Measurements from ENCODE around the gene SAMD7. TPM values are rescaled to one million over a fixed set of nuclear protein-coding genes. Genes with fewer than 3 reads are reported as not detected.

SAMD7 gene
- total RNA-seq, 1 donor: not detected

- peaks cover 18% of the 10 kb centered on the region for H3K4me1 ChIP-seq (ENCODE audit: insufficient read depth, low read length)
- H3K9me3 ChIP-seq (ENCODE audit: low read depth, low read length): no peaks in the 10 kb centered on the region
- no peak overlapping the region for H3K4me3 ChIP-seq (ENCODE audit: low read length)
- no peaks in the 10 kb centered on the region for H3K27me3 ChIP-seq (ENCODE audit: insufficient read depth, low read length)
These were observed 28.4 kb downstream of the SAMD7 start for GRCh38 chr3:169939751-169940150.

GRCh38 chr3:169940470-169941181 is 29.3 kb downstream of the SAMD7 start:
- Histone ChIP-seq H3K27me3 (ENCODE audit: insufficient read depth, low read length) (no peaks in the 10 kb centered on the region), H3K4me3 (ENCODE audit: low read length) (no peak overlapping the region), H3K4me1 (ENCODE audit: insufficient read depth, low read length) (peaks cover 26% of the 10 kb centered on the region), H3K9me3 (ENCODE audit: low read depth, low read length) (no peaks in the 10 kb centered on the region)

DNA sequence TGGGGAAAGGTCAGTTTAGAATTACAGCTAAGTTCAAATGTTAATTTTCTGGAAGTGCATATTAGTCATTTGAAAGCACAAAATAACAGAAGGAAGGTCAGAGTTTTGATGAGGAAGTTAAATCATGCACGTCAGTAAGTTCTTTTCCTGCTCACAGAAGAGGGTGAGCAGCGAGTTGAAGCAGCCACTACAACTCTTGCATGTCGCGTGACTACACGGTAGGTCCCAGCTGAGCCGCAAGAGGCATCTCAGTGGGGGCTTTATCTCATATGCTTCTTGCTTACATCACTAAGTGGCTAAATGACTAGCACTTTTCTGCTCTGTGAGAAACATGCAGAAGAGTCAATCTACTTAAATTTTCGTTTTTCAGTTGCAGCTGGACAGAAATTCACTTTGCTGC is 33.9 kb downstream of the SAMD7 start:
- H3K4me3 ChIP-seq (ENCODE audit: low read length): no peak overlapping the region
- peaks cover 40% of the 10 kb centered on the region for H3K4me1 ChIP-seq (ENCODE audit: insufficient read depth, low read length)
- H3K9me3 ChIP-seq (ENCODE audit: low read depth, low read length): no peaks in the 10 kb centered on the region
- H3K27me3 ChIP-seq (ENCODE audit: insufficient read depth, low read length): no peaks in the 10 kb centered on the region

GRCh38 chr3:169946336-169946735 is 35.0 kb downstream of the SAMD7 start:
- Histone ChIP-seq H3K4me1 (ENCODE audit: insufficient read depth, low read length) (peaks cover 40% of the 10 kb centered on the region), H3K9me3 (ENCODE audit: low read depth, low read length) (no peaks in the 10 kb centered on the region), H3K4me3 (ENCODE audit: low read length) (no peak overlapping the region), H3K27me3 (ENCODE audit: insufficient read depth, low read length) (no peaks in the 10 kb centered on the region)

DNA sequence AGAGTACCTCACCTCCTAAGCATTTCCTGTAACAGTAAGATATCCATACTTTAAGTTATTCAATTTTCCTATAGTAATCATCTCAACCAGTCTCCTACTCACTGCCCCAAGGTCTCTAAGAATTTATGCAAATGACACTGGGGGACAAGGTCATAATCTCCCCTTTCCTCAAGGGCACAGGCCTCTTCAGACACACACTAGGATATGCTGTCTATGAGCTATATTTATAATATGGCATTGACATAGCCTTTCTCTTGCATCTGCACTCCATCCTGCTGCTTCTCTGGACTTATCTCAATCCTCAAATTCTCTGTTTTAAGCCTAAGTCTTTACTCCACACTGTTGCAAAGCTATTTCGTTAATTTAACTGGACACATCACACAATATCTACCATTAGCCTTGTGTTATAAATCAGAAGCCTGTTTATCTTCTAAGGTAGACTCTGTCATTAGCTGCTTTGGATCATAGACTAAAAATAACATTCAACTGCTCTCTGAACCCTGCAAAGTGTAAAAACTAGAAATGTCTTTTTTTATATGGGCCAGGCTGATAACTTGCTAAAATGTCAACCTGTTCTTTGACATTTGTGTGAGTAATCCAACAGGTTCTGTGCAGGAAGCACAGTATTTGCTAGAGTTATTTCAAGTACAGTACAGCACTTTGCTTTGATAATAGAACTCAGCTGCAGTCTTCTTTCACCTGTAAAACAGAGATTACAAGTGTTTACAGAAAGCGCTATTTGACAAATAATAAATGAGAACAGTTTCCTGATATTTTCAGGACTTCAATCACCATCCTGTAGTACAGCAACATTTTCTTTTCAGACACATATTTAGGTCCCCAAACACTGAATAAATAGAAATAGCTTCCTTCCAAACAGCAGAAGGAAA is 37.4 kb downstream of the SAMD7 start:
- H3K4me3 ChIP-seq (ENCODE audit: low read length): no peak overlapping the region
- no peaks in the 10 kb centered on the region for H3K9me3 ChIP-seq (ENCODE audit: low read depth, low read length)

GRCh38 chr3:169952045-169952444 is 40.7 kb downstream of the SAMD7 start:
- no peaks in the 10 kb centered on the region for H3K9me3 ChIP-seq (ENCODE audit: low read depth, low read length)
- H3K4me1 ChIP-seq (ENCODE audit: insufficient read depth, low read length): peaks cover 48% of the 10 kb centered on the region
- H3K4me3 ChIP-seq (ENCODE audit: low read length): no peak overlapping the region
- H3K27me3 ChIP-seq (ENCODE audit: insufficient read depth, low read length): no peaks in the 10 kb centered on the region

More for the DNA sequence above, 37.4 kb downstream of the SAMD7 start:
- H3K4me1 ChIP-seq (ENCODE audit: insufficient read depth, low read length): peaks cover 51% of the 10 kb centered on the region
- H3K27me3 ChIP-seq (ENCODE audit: insufficient read depth, low read length): no peaks in the 10 kb centered on the region

DNA sequence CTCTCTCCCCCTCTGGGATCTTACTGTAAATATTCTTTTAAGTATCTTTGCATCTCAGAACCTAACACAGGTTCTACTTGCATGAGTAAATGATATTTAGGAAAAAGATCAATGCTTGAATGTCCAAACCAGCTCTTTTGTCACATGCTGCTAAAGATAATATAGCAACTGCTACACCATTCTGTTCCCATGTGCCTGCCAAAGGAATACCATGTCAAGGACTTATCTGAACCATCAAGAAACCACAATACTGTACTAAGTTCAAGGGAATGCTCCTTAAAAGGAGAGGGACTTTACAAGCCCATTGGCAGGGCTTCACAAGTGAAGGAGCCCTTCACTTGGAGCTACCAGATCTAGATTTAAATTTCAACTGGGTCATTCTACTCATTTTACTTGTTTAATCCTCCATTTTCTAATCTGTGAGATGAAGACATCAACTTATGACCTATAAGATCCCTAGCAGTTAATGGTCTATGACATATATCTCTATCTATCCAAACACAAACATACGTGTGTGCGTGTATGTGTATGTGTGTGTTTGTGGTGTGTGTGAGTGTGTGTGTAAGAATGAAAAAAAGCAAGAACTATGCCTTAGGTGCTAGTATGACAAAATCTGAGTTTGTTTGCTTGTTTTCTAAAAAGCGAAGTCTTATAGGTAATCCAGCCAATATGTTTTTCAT is 42.2 kb downstream of the SAMD7 start:
- no peaks in the 10 kb centered on the region for H3K27me3 ChIP-seq (ENCODE audit: insufficient read depth, low read length)
- no peaks in the 10 kb centered on the region for H3K9me3 ChIP-seq (ENCODE audit: low read depth, low read length)
- H3K4me1 ChIP-seq (ENCODE audit: insufficient read depth, low read length): peaks cover 40% of the 10 kb centered on the region
- no peak overlapping the region for H3K4me3 ChIP-seq (ENCODE audit: low read length)

DNA sequence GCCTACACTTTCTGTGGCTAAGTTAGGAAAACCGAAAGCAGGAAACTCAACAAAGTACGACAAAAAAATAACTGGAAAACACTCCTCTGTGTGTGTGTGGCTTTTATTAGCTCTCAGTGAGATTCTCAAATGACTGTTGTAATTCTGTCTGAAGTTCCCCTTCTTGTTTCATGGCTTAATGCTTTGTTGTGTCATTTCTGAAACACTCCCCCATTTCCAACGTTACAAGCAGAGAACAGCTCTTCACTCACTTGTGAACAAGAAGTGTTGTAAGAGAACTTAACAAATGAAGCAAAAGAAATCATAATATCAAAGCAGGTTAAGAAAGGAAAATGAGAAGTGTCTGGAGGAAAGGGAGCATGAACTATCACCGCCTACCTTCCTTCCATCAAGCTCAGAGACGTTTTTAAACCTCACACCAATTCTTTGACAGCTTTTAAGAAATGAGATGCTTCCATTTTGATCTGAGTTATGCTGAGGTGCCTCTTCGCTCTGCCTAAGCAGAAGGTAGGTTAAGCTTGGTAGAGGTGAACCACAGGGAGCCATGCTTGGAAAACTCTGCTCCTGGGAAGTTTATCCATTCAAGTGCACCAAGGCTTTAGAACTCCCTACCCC is 42.9 kb downstream of the SAMD7 start:
- H3K9me3 ChIP-seq (ENCODE audit: low read depth, low read length): no peaks in the 10 kb centered on the region
- H3K4me3 ChIP-seq (ENCODE audit: low read length): no peak overlapping the region
- peaks cover 40% of the 10 kb centered on the region for H3K4me1 ChIP-seq (ENCODE audit: insufficient read depth, low read length)
- H3K27me3 ChIP-seq (ENCODE audit: insufficient read depth, low read length): no peaks in the 10 kb centered on the region

DNA sequence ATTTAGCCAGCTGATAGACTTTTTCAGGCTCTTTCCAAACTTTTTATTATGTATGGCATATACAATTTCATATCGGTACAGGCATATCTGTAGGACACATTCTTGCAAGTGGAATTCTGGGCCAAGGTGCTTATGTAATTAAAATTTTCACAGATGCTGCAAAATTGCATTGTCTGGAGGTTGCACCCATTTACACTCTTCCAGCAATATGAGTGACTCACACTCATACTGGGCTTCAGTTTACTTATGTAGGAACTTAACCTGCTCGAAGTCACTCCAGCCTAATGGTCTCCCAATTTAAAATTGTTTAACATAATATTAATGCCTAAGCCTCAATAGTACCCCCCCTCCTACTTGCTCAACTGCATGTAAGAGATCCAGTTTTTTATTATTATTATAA is 44.0 kb downstream of the SAMD7 start:
- H3K4me3 ChIP-seq (ENCODE audit: low read length): no peak overlapping the region
- no peaks in the 10 kb centered on the region for H3K9me3 ChIP-seq (ENCODE audit: low read depth, low read length)
- no peaks in the 10 kb centered on the region for H3K27me3 ChIP-seq (ENCODE audit: insufficient read depth, low read length)
- H3K4me1 ChIP-seq (ENCODE audit: insufficient read depth, low read length): peaks cover 40% of the 10 kb centered on the region

DNA sequence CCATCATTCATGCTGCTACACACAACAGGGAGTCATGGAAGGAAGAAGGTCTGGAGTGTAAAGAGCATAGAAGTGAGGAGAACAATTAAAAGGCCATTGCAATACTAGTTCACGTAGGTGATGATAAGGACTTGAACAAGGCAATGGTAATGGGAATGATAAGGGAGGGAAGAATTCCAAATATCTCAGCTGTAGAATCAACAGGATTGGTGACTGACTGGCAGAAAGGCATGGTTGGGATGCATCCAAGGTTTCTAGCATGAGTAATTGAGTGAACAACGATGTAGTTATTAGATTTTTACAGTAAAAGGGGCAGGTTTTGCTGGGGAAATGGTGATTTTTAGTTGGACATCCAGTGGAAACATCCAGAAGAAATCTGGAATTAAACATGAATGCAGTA is 52.8 kb downstream of the SAMD7 start:
- Histone ChIP-seq H3K27me3 (ENCODE audit: insufficient read depth, low read length) (no peaks in the 10 kb centered on the region), H3K4me1 (ENCODE audit: insufficient read depth, low read length) (peaks cover 15% of the 10 kb centered on the region), H3K4me3 (ENCODE audit: low read length) (no peak overlapping the region), H3K9me3 (ENCODE audit: low read depth, low read length) (no peaks in the 10 kb centered on the region)

GRCh38 chr3:169965562-169966427 is 54.4 kb downstream of the SAMD7 start:
- H3K4me3 ChIP-seq (ENCODE audit: low read length): peak overlapping the region; percentile 73
- no peaks in the 10 kb centered on the region for H3K9me3 ChIP-seq (ENCODE audit: low read depth, low read length)
- no peaks in the 10 kb centered on the region for H3K27me3 ChIP-seq (ENCODE audit: insufficient read depth, low read length)
- H3K4me1 ChIP-seq (ENCODE audit: insufficient read depth, low read length): peaks cover 24% of the 10 kb centered on the region

GRCh38 chr3:169966428-169966950 is 55.1 kb downstream of the SAMD7 start, which contains the start of gene SEC62:
SEC62 (plus strand) TSS chr3:169966807; CDS start chr3:169966823, 16 bp downstream.
- Histone ChIP-seq H3K27me3 (ENCODE audit: insufficient read depth, low read length) (no peaks in the 10 kb centered on the region), H3K4me1 (ENCODE audit: insufficient read depth, low read length) (peaks cover 30% of the 10 kb centered on the region), H3K4me3 (ENCODE audit: low read length) (peak within 1 kb of the TSS; percentile 73)

DNA sequence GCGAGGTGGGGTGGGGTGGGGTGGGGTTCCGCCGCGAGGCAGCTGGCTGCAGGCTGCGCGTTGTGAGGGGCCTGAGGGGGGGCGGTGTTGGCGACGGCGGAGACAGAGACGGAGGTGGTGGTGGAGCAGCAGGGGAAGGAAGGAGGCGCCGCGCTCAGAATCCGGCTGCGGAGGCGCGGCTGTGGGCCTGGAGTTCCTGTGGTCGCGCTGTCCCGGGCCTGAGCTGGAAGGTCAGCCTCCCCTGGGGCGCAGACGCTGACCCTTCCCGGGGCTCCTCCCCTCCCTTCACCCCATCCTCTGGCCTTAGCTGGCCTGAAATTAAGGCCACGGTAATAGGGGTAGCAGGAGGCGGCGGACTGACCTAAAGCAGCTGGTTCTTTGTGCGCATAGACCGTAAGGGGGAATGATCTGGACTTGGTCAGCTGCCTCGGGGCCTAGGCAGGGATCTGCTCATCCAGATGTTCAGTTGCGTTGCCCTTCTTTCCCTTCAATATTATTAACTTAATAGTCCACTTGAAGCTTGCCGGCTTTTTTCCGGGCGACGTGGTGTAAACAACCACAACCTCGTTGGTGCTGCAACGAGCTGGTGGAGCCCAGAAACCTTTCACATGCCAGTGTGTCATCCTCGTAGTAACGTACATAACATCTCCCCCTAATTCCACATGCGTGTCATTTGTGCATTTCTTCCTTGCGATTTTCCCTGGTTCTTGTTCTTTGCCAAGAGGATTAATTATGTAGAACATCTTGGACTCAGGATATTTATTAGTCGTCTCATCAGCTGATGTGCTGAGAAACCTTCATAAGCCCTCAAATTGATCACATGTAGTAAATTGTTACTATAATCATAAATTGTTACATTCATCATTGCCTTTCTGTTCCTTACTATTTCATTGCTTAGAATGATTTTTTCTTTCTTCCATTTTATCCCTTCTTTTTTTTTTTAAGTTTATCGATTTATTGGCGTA is 55.9 kb downstream of the SAMD7 start:
- Histone ChIP-seq H3K9me3 (ENCODE audit: low read depth, low read length) (no peaks in the 10 kb centered on the region), H3K27me3 (ENCODE audit: insufficient read depth, low read length) (no peaks in the 10 kb centered on the region), H3K4me1 (ENCODE audit: insufficient read depth, low read length) (peaks cover 32% of the 10 kb centered on the region), H3K4me3 (ENCODE audit: low read length) (peak overlapping the region; percentile 73)

More at GRCh38 chr3:169966428-169966950, 55.1 kb downstream of the SAMD7 start, which contains the start of gene SEC62:
- no peaks in the 10 kb centered on the region for H3K9me3 ChIP-seq (ENCODE audit: low read depth, low read length)
